H1 (cell line): ENCODE data around the gene CUEDC1. TPM values are rescaled to one million over a fixed set of nuclear protein-coding genes. Genes with fewer than 3 reads are reported as not detected.

Source experiments
- CTCF ChIA-PET: fragments of 300-600 bp; sonication (Branson Sonifier 250); formaldehyde crosslinking; loops from one replicate; lab custom pipeline; 2021; ENCODE audit not compliant: partially characterized antibody; lab: Charles Lee
- POLR2A ChIA-PET: fragments of 300-600 bp; sonication (Branson Sonifier 250); formaldehyde crosslinking; loops from one replicate; lab custom pipeline; 2021; ENCODE audit warnings: inconsistent platforms; ENCODE audit not compliant: partially characterized antibody; lab: Charles Lee
- DNase-seq, 2 experiments: peaks; one replicate each; pipeline versions ENCODE4 v3.0.0 to v3.0.0-alpha.2; 2010 to 2022; ENCODE audit warnings: low spot score in 2 of 2, low read depth in 1 of 2, mixed read lengths in 1 of 2
- FAIRE-seq: peaks from 2 replicates; lab custom pipeline; 2011; peaks lifted over from hg19 to GRCh38; lab: Jason Lieb, UNC
- H2AFZ ChIP-seq: 2 replicates; pipeline ENCODE4 v1.8.1; 2012; ENCODE audit warnings: low read length, inconsistent platforms
- H2AK5ac ChIP-seq: 2 replicates; pipeline ENCODE4 v1.6.1; 2013; ENCODE audit warnings: low read depth, low read length
- H2BK120ac ChIP-seq: replicated peaks from 2 replicates; pipeline ENCODE3; 2013; ENCODE audit warnings: low read depth, low read length, inconsistent platforms
- H2BK12ac ChIP-seq: 2 replicates; pipeline ENCODE4 v1.6.1; 2013; ENCODE audit warnings: low read depth, low read length
- H2BK15ac ChIP-seq: 2 replicates; pipeline ENCODE4 v1.6.1; 2013; ENCODE audit warnings: low read length
- H2BK20ac ChIP-seq: 2 replicates; pipeline ENCODE4 v1.6.1; 2013; ENCODE audit warnings: low read length
- H2BK5ac ChIP-seq: 2 replicates; pipeline ENCODE4 v1.6.1; 2013; ENCODE audit warnings: low read depth, low read length
- H3K14ac ChIP-seq: 2 replicates; pipeline ENCODE4 v1.6.1; 2013; ENCODE audit warnings: inconsistent platforms; ENCODE audit not compliant: insufficient read length
- H3K18ac ChIP-seq: 2 replicates; pipeline ENCODE4 v1.6.1; 2013; ENCODE audit warnings: low read length; ENCODE audit errors: extremely low read depth
- H3K23ac ChIP-seq: 2 replicates; pipeline ENCODE4 v1.6.1; 2013; ENCODE audit warnings: inconsistent platforms; ENCODE audit not compliant: insufficient read length
- H3K23me2 ChIP-seq: 2 replicates; pipeline ENCODE4 v1.6.1; 2013; ENCODE audit warnings: low read depth, low read length
- H3K27ac ChIP-seq: 2 replicates; pipeline ENCODE4 v1.6.1; 2011; ENCODE audit warnings: low read depth, low read length, inconsistent platforms
- H3K27me3 ChIP-seq, 4 experiments: replicated peaks in 1 of 4; 1 replicate in 1 of 4; 2 replicates in 3 of 4; pipeline versions ENCODE4 v1.6.1 to v1.8.1; 2011 to 2013; ENCODE audit warnings: low read length in 3 of 4, mild to moderate bottlenecking in 3 of 4, inconsistent platforms in 2 of 4, mixed read lengths in 2 of 4, moderate library complexity in 1 of 4; ENCODE audit not compliant: control insufficient read depth in 3 of 4, insufficient read depth in 3 of 4; ENCODE audit errors: extremely low read depth in 1 of 4
- H3K36me3 ChIP-seq, 4 experiments: 2 replicates each; pipeline versions ENCODE4 v1.6.1 to v1.8.1; 2011 to 2013; ENCODE audit warnings: mild to moderate bottlenecking in 4 of 4, low read length in 3 of 4, moderate library complexity in 2 of 4, control low read depth in 1 of 4, inconsistent platforms in 1 of 4; ENCODE audit not compliant: insufficient read depth in 4 of 4, control insufficient read depth in 2 of 4
- H3K4ac ChIP-seq: replicated peaks from 2 replicates; pipeline ENCODE3; 2013; ENCODE audit warnings: low read length, low read depth, mixed read lengths, inconsistent platforms; ENCODE audit not compliant: insufficient read length
- H3K4me1 ChIP-seq, 4 experiments: replicated peaks in 1 of 4; 1 replicate in 1 of 4; 2 replicates in 3 of 4; pipeline versions ENCODE4 v1.6.1 to v1.8.1; 2011 to 2013; ENCODE audit warnings: low read length in 3 of 4, inconsistent platforms in 2 of 4, mixed read lengths in 1 of 4; ENCODE audit not compliant: insufficient read depth in 4 of 4, control insufficient read depth in 3 of 4
- H3K4me2 ChIP-seq, 2 experiments: 2 replicates each; pipeline versions ENCODE4 v1.6.1 to v1.8.1; 2011 to 2013; ENCODE audit warnings: low read depth in 2 of 2, low read length in 2 of 2, control low read depth in 1 of 2, inconsistent platforms in 1 of 2, mild to moderate bottlenecking in 1 of 2; ENCODE audit not compliant: insufficient read depth in 1 of 2
- H3K4me3 ChIP-seq, 4 experiments: fragments of 200-600, 300-600 bp in 1 of 4; sonication (generic), shearing (Covaris generic), sonication (Bioruptor Twin) in 1 of 4; 2 replicates each; pipeline versions ENCODE4 v1.5.1 to v1.8.1; 2011 to 2016; ENCODE audit warnings: low read length in 4 of 4, low read depth in 3 of 4, control low read depth in 2 of 4, inconsistent platforms in 2 of 4, mild to moderate bottlenecking in 2 of 4, mixed read lengths in 1 of 4, moderate library complexity in 1 of 4; ENCODE audit not compliant: insufficient read depth in 2 of 4; ENCODE audit errors: extremely low read depth in 1 of 4
- H3K56ac ChIP-seq: replicated peaks from 2 replicates; pipeline ENCODE3; 2013; ENCODE audit warnings: low read depth, mild to moderate bottlenecking, mixed read lengths, low read length, inconsistent platforms; ENCODE audit not compliant: insufficient read length
- H3K79me1 ChIP-seq: 2 replicates; pipeline ENCODE4 v1.6.1; 2013; ENCODE audit warnings: low read depth, low read length, control low read depth
- H3K79me2 ChIP-seq, 2 experiments: 2 replicates each; pipeline versions ENCODE4 v1.6.1 to v1.8.1; 2012 to 2013; ENCODE audit warnings: low read length in 2 of 2, mild to moderate bottlenecking in 2 of 2, inconsistent platforms in 1 of 2; ENCODE audit not compliant: insufficient read depth in 2 of 2, control insufficient read depth in 1 of 2
- H3K9ac ChIP-seq, 4 experiments: replicated peaks in 1 of 4; 1 replicate in 1 of 4; 2 replicates in 3 of 4; pipeline versions ENCODE4 v1.6.1 to v1.8.1; 2011 to 2013; ENCODE audit warnings: low read depth in 3 of 4, low read length in 3 of 4, control low read depth in 2 of 4, mild to moderate bottlenecking in 2 of 4, moderate library complexity in 2 of 4, inconsistent platforms in 1 of 4; ENCODE audit errors: extremely low read depth in 1 of 4
- H3K9me3 ChIP-seq, 2 experiments: 2 replicates each; pipeline versions ENCODE4 v1.6.1 to v1.8.1; 2012 to 2013; ENCODE audit warnings: mild to moderate bottlenecking in 2 of 2, moderate library complexity in 2 of 2, control low read depth in 1 of 2, inconsistent platforms in 1 of 2, low read depth in 1 of 2, low read length in 1 of 2, mixed read lengths in 1 of 2; ENCODE audit not compliant: insufficient read depth in 2 of 2
- H4K20me1 ChIP-seq, 2 experiments: replicated peaks in 1 of 2; 2 replicates each; pipeline versions ENCODE3 to v1.8.1; 2011 to 2013; ENCODE audit warnings: inconsistent platforms in 2 of 2, low read length in 2 of 2, mild to moderate bottlenecking in 1 of 2; ENCODE audit not compliant: insufficient read depth in 2 of 2, control insufficient read depth in 1 of 2
- H4K5ac ChIP-seq: 2 replicates; pipeline ENCODE4 v1.6.1; 2013; ENCODE audit warnings: low read length, low read depth, mixed read lengths, inconsistent platforms; ENCODE audit not compliant: insufficient read length
- H4K8ac ChIP-seq: 2 replicates; pipeline ENCODE4 v1.8.0; 2013; ENCODE audit warnings: mild to moderate bottlenecking, moderate library complexity, low read length, inconsistent platforms; ENCODE audit not compliant: insufficient read depth; ENCODE audit errors: extremely low read depth
- H4K91ac ChIP-seq: replicated peaks from 2 replicates; pipeline ENCODE3; 2013; ENCODE audit warnings: low read length, mixed read lengths, inconsistent platforms; ENCODE audit not compliant: insufficient read length
- E2F6 ChIP-seq: IDR thresholded peaks from 2 replicates; pipeline ENCODE4 v1.6.1; 2012; ENCODE audit warnings: inconsistent platforms
- EGR1 ChIP-seq: IDR thresholded peaks from 2 replicates; pipeline ENCODE4 v1.6.1; 2011; ENCODE audit warnings: low read depth, low read length, borderline replicate concordance
- EP300 ChIP-seq, 2 experiments: IDR thresholded peaks; 1 replicate in 1 of 2; 2 replicates in 1 of 2; pipeline ENCODE4 v1.6.1; 2011 to 2012; ENCODE audit warnings: low read depth in 2 of 2, low read length in 2 of 2, mild to moderate bottlenecking in 2 of 2, borderline replicate concordance in 1 of 2, inconsistent platforms in 1 of 2, moderate library complexity in 1 of 2
- WGBS, 2 experiments: shearing (Covaris generic) in 1 of 2; methylation state at CpG; one replicate each; pipeline versions ENCODE4 v1.1.6 to v1.1.7; 2013 to 2015; ENCODE audit warnings: low lambda C conversion rate in 2 of 2, mixed read lengths in 2 of 2, inconsistent platforms in 1 of 2, low coverage in 1 of 2, missing lambda C conversion rate in 1 of 2; ENCODE audit not compliant: insufficient replicate concordance in 2 of 2, insufficient coverage in 1 of 2, insufficient read length in 1 of 2; ENCODE audit errors: extremely low coverage in 1 of 2, missing lambda C conversion rate in 1 of 2; 5-methylcytosine and 5-hydroxymethylcytosine counted together
- polyA plus RNA-seq, 7 experiments: library from polyadenylated mRNA; depleted of rRNA in 3 of 7; stranded (reverse) in 5 of 7; unstranded in 2 of 7; fragments of >200 nt in 5 of 7; fragments of 200-250 nt in 2 of 7; gene quantifications; 1 replicate in 5 of 7; 2 replicates in 1 of 7; 4 replicates in 1 of 7; pipeline versions ENCODE4 v1.2.1 to v1.2.3, GENCODE V29; 2011 to 2013; ENCODE audit warnings: missing spikeins in 2 of 7, mixed read lengths in 2 of 7
- total RNA-seq: library from RNA; stranded (reverse); fragmentation: NEBNext Ultra II Directional; extraction: Animal tissue kit (Norgen Biotek cat#: 25700); gene quantifications from 2 replicates; pipeline ENCODE4 v1.2.1, GENCODE V29; 2021

The CUEDC1 gene
- total and polyA plus RNA-seq, 2 of the 8 experiments (the other 6 are each of a cell fraction or from before 2014, with no cell fraction given): 4.0 to 10.7 TPM

GRCh38 chr17:57876023-57876865 is 79.0 kb downstream of the CUEDC1 start:
- no peak overlapping the region for H2AFZ ChIP-seq
- peak overlapping the region; percentile 92 for H4K91ac ChIP-seq
- no peak overlapping the region for H3K23ac ChIP-seq
- no peak overlapping the region for H3K27ac ChIP-seq
- no peaks in the 10 kb centered on the region for H3K9me3 ChIP-seq
- H2BK120ac ChIP-seq: peak overlapping the region; percentile 56
- peaks cover 25 to 56% (median 42%) of the 10 kb centered on the region in 4 experiments for H3K4me1 ChIP-seq
- H3K23me2 ChIP-seq: peaks cover 5% of the 10 kb centered on the region
- H3K4me3 ChIP-seq: no peak overlapping the region
- TF ChIP-seq EGR1: no peak
- no peak for TF ChIP-seq E2F6
- TF ChIP-seq EP300 (IDR thresholded peaks at IDR 0.05; ENCODE audit: borderline replicate concordance in 1 of 2, low read depth in 2 of 2, low read length in 2 of 2): no peak
- no peaks in the 10 kb centered on the region; a peak in 1 of 8 replicates for H3K36me3 ChIP-seq
- H3K9ac ChIP-seq: no peak overlapping the region
- H2BK12ac ChIP-seq: peak overlapping the region; percentile 100
- peak overlapping the region; percentile 95; the same call in 1 of the 2 replicates for H2BK5ac ChIP-seq
- no peaks in the 10 kb centered on the region for H3K79me2 ChIP-seq
- WGBS, 2 experiments: 57% methylated on average over 15 of the region's 15 CpGs; no CpG with 5 or more reads in 1 of the 2 experiments
- H2BK20ac ChIP-seq: peak overlapping the region; percentile 74
- peak overlapping the region; percentile 80; the same call in 1 of the 2 replicates for H3K18ac ChIP-seq
- H4K8ac ChIP-seq: 0 out of 2 replicates have a peak overlapping the region, but pooled peaks have one; percentile 18
- no peaks in the 10 kb centered on the region for H3K79me1 ChIP-seq
- FAIRE-seq (no peak), DNase-seq (no peak)
- H2BK15ac ChIP-seq: peak overlapping the region; percentile 97
- H3K27me3 ChIP-seq: peaks cover 0 to 14% (median 6%) of the 10 kb centered on the region in 4 experiments; a peak in 4 of 7 replicates
- ChIA-PET CTCF (interaction anchor here (0.7 to 20.7 kb wide), 13 partner anchors 14 to 142 kb away, joined by 3 to 221 read pairs (median 4); no protein-coding TSS in a partner anchor), POLR2A (interaction anchor here (0.6 to 32.5 kb wide), 11 partner anchors 8 to 217 kb away, joined by 3 to 672 read pairs (median 3); partner anchors contain the start of genes SRSF1 and VEZF1)
- no peaks in the 10 kb centered on the region for H4K20me1 ChIP-seq
- H3K14ac ChIP-seq: no peak overlapping the region
- H3K4me2 ChIP-seq: peak overlapping the region; percentile 53 to 54; a peak in 3 of 4 replicates
- peak overlapping the region; percentile 99 for H2AK5ac ChIP-seq
- peak overlapping the region; percentile 6 for H4K5ac ChIP-seq
- H3K56ac ChIP-seq: no peak overlapping the region
- H3K4ac ChIP-seq: peak overlapping the region; percentile 90
